ENCODE results near the gene MBOAT2. TPM values are rescaled to one million over a fixed set of nuclear protein-coding genes. Genes with fewer than 3 reads are reported as not detected.
"Not testable (repeated sequence)": the region's sequence is repeated elsewhere in the genome, so short reads cannot be mapped to it uniquely, and the experiment has no call there.

MBOAT2 gene
- polyA plus RNA-seq, 3 donors = 5.1 to 9.0 (median 5.5) TPM

GRCh38 chr2:8934338-8934737 is 69.1 kb downstream of the MBOAT2 start:
- H3K9ac ChIP-seq (ENCODE audit: insufficient read depth, low read length, poor library complexity, severe bottlenecking) = no peak overlapping the region
- Mint-ChIP-seq H3K27me3 (ENCODE audit: low read depth in 3 of 3) (peaks cover 0 to 3% (median 2%) of the 10 kb centered on the region in 3 donors), H3K4me3 (no peak overlapping the region), H3K9me3 (peaks cover 0 to 8% (median 2%) of the 10 kb centered on the region in 7 donors), H3K36me3 (peaks cover 45% of the 10 kb centered on the region in 2 donors), H3K4me1 (no peaks in the 10 kb centered on the region), H3K27ac (no peak overlapping the region)
- H2AFZ ChIP-seq (ENCODE audit: insufficient read depth, low read depth, low read length, poor library complexity, severe bottlenecking) = no peak overlapping the region
- no peaks in the 10 kb centered on the region for H3K9me3 ChIP-seq (replicated peaks in 1 of 2; ENCODE audit: control insufficient read depth in 1 of 2, insufficient read depth in 1 of 2, low read length in 2 of 2)
- no peaks in the 10 kb centered on the region for H3K79me2 ChIP-seq (ENCODE audit: insufficient read depth, low read length)
- no peak overlapping the region for H3K4me2 ChIP-seq (replicated peaks; ENCODE audit: extremely low read depth, low read length, poor library complexity, severe bottlenecking)
- H3K4me1 ChIP-seq (ENCODE audit: control insufficient read depth in 1 of 2, insufficient read depth in 2 of 2, low read length in 2 of 2) = no peaks in the 10 kb centered on the region
- intact Hi-C loops (cut with micrococcal nuclease) = no loop called here
- H3K27ac ChIP-seq (ENCODE audit: low read depth in 1 of 2, low read length in 2 of 2) = no peak overlapping the region
- no peaks in the 10 kb centered on the region for H3K27me3 ChIP-seq (ENCODE audit: control insufficient read depth in 2 of 2, insufficient read depth in 2 of 2, low read length in 2 of 2)
- no peak for DNase-seq
- H3K36me3 ChIP-seq (replicated peaks in 1 of 2; ENCODE audit: control insufficient read depth in 1 of 2, insufficient read depth in 2 of 2, low read length in 2 of 2) = peaks cover 12 to 30% of the 10 kb centered on the region in 2 donors
- H3K4me3 ChIP-seq (replicated peaks in 1 of 3; ENCODE audit: low read depth in 2 of 3, low read length in 3 of 3) = no peak overlapping the region
- no peaks in the 10 kb centered on the region for H4K20me1 ChIP-seq (ENCODE audit: insufficient read depth, low read length)
- TF ChIP-seq CTCF (IDR thresholded peaks at IDR 0.05) = no peak

DNA sequence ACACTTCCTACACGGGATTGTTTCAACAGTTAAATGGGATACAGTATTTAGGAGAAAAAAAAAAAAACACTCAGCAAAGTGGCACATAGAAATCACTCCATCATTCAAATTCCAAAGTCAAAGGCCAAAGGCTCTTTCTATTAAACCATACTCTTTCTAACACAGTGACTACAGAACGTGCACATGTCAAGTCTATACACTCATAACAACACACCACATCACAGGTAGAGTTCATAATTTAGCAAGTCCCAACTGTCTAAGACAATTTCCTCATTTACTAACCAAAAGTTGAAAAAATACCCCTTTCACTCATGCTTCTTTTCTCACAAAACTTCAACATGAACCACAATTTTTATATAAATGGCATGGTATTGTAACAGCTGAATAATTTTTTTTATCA is 70.8 kb downstream of the MBOAT2 start:
- TF ChIP-seq CTCF (IDR thresholded peaks at IDR 0.05) = no peak
- Histone ChIP-seq H3K36me3 (replicated peaks in 1 of 2; ENCODE audit: control insufficient read depth in 1 of 2, insufficient read depth in 2 of 2, low read length in 2 of 2) (peaks cover 2 to 14% of the 10 kb centered on the region in 2 donors), H3K27me3 (ENCODE audit: control insufficient read depth in 2 of 2, insufficient read depth in 2 of 2, low read length in 2 of 2) (no peaks in the 10 kb centered on the region), H3K9me3 (replicated peaks in 1 of 2; ENCODE audit: control insufficient read depth in 1 of 2, insufficient read depth in 1 of 2, low read length in 2 of 2) (no peaks in the 10 kb centered on the region), H3K4me2 (replicated peaks; ENCODE audit: extremely low read depth, low read length, poor library complexity, severe bottlenecking) (no peak overlapping the region), H4K20me1 (ENCODE audit: insufficient read depth, low read length) (no peaks in the 10 kb centered on the region), H3K27ac (ENCODE audit: low read depth in 1 of 2, low read length in 2 of 2) (no peak overlapping the region), H2AFZ (ENCODE audit: insufficient read depth, low read depth, low read length, poor library complexity, severe bottlenecking) (no peak overlapping the region), H3K79me2 (ENCODE audit: insufficient read depth, low read length) (no peaks in the 10 kb centered on the region), H3K4me3 (replicated peaks in 1 of 3; ENCODE audit: low read depth in 2 of 3, low read length in 3 of 3) (no peak overlapping the region), H3K9ac (ENCODE audit: insufficient read depth, low read length, poor library complexity, severe bottlenecking) (no peak overlapping the region), H3K4me1 (ENCODE audit: control insufficient read depth in 1 of 2, insufficient read depth in 2 of 2, low read length in 2 of 2) (no peaks in the 10 kb centered on the region)
- Mint-ChIP-seq H3K9me3 (peaks cover 0 to 7% (median 0%) of the 10 kb centered on the region in 7 donors), H3K27ac (no peak overlapping the region), H3K4me1 (no peaks in the 10 kb centered on the region), H3K27me3 (ENCODE audit: low read depth in 3 of 3) (peaks cover 0 to 2% (median 1%) of the 10 kb centered on the region in 3 donors), H3K36me3 (peaks cover 35 to 37% of the 10 kb centered on the region in 2 donors), H3K4me3 (no peak overlapping the region)
- intact Hi-C loops (cut with micrococcal nuclease) = no loop called here
- no peak for DNase-seq
- WGBS (ENCODE audit: insufficient coverage) = no CpG with 5 or more reads among the region's 2 CpGs

DNA sequence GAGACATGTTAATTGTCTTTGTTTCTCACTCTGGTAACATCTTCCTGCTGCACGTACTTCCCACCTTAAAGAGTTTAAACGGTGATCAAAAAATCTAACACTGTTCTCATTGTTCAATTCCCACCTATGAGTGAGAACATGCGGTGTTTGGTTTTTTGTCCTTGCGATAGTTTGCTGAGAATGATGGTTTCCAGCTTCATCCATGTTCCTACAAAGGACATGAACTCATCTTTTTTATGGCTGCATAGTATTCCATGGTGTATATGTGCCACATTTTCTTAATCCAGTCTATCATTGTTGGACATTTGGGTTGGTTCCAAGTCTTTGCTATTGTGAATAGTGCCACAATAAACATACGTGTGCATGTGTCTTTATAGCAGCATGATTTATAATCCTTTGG is 73.3 kb downstream of the MBOAT2 start:
- H2AFZ ChIP-seq (ENCODE audit: insufficient read depth, low read depth, low read length, poor library complexity, severe bottlenecking); H3K4me1 Mint-ChIP-seq; H3K27me3 ChIP-seq (ENCODE audit: control insufficient read depth in 2 of 2, insufficient read depth in 2 of 2, low read length in 2 of 2); H3K4me3 ChIP-seq (replicated peaks in 1 of 3; ENCODE audit: low read depth in 2 of 3, low read length in 3 of 3); H3K4me2 ChIP-seq (replicated peaks; ENCODE audit: extremely low read depth, low read length, poor library complexity, severe bottlenecking); intact Hi-C loops (cut with micrococcal nuclease); H3K27me3 Mint-ChIP-seq (ENCODE audit: low read depth in 3 of 3); H4K20me1 ChIP-seq (ENCODE audit: insufficient read depth, low read length); H3K4me1 ChIP-seq (ENCODE audit: control insufficient read depth in 1 of 2, insufficient read depth in 2 of 2, low read length in 2 of 2); H3K27ac ChIP-seq (ENCODE audit: low read depth in 1 of 2, low read length in 2 of 2); H3K9ac ChIP-seq (ENCODE audit: insufficient read depth, low read length, poor library complexity, severe bottlenecking); DNase-seq; H3K9me3 Mint-ChIP-seq; H3K79me2 ChIP-seq (ENCODE audit: insufficient read depth, low read length); H3K27ac Mint-ChIP-seq; H3K9me3 ChIP-seq (replicated peaks in 1 of 2; ENCODE audit: control insufficient read depth in 1 of 2, insufficient read depth in 1 of 2, low read length in 2 of 2); H3K4me3 Mint-ChIP-seq: not testable (repeated sequence)
- WGBS (ENCODE audit: insufficient coverage) = no CpG with 5 or more reads among the region's 5 CpGs
- H3K36me3 ChIP-seq (replicated peaks in 1 of 2; ENCODE audit: control insufficient read depth in 1 of 2, insufficient read depth in 2 of 2, low read length in 2 of 2) = peaks cover 0 to 18% of the 10 kb centered on the region in 2 donors
- peaks cover 45 to 46% of the 10 kb centered on the region in 2 donors for H3K36me3 Mint-ChIP-seq

Measured in CD14-positive monocyte (primary cell).